Activated CD8-positive, alpha-beta memory T cell treated with anti-CD3 and anti-CD28 coated beads for 24 hours (primary cell): ENCODE results near the gene SLC25A47.
A peak's percentile ranks its signal among the peaks of the same experiment; 100 is the strongest.
"Not testable (repeated sequence)": the region's sequence is repeated elsewhere in the genome, so short reads cannot be mapped to it uniquely, and the experiment has no call there.

ENCODE experiments used
- DNase-seq: peaks from one replicate; pipeline ENCODE4 v3.0.0-alpha.2; 2020

SLC25A47 gene

DNA sequence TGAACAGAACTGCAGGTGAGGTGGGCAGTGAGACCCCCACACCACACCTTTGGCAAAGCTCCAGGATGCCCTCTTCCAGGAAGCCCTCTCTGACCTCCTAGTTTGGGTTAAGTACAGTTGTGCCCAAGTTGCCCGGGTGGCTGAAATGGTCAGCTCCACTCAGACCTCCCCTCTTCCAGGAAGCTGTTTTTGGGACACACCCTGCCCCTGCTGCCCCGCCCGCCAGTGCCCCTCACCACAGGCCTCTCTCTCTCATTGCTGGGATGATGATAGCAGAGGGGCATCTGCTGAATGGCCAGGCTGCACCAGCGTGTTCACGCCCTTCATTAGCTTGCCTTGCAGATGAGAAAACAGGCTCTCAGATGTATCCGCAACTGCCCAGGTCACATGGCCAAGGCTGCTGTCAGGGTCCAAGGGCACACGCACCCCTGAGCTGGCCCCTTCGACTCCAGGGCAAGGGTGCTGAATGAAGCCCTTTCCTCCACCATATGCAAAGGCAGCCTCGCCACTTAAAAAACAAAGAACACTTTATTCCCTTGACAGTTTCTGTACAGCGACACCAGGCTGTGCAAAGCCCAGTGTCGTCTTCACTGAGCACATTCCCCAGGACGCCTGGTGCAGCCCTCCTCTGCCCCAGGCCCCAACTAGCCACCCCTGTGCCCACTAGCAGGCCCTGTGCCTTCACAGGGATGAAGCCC lies 32.4 kb upstream of the SLC25A47 start:
- no peak for DNase-seq

DNA sequence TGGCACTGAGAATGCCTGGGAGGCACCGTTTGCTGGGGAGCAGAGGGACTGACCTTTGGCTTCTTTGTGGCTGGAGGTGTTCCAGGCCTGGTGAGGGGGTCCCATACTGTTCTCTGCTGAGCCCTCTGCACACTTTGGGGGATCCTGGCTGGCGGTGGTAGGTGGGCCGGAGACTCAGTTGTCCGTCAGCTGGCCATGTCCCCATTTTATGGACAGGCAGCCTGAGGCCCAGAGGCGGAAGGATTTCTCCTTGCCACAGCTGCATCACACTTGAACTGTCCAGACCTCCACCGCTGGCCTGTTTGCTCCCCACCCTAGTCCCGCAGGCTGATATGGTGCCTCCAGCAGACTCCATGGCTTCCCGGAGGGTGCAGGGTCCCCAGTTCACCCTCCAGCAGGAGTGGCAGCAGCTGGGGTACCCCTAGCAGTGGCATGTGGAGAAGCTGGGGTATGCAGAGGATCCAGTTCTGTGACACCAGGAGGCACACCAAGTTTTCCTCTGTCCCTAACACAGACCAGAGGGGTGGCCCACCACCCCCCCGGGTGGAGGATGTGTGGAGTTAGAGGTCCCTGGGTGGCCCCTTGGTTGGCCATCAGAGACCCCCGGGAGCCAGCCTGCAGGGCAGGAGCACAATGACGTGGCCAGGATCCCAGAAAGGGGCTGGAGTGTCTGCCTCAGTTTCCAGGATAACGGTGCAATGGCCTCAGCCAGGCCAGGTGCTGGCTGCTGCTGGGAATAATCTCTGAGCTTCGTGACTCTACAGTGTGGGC lies 31.6 kb upstream of the SLC25A47 start:
- DNase-seq, result no peak

DNA sequence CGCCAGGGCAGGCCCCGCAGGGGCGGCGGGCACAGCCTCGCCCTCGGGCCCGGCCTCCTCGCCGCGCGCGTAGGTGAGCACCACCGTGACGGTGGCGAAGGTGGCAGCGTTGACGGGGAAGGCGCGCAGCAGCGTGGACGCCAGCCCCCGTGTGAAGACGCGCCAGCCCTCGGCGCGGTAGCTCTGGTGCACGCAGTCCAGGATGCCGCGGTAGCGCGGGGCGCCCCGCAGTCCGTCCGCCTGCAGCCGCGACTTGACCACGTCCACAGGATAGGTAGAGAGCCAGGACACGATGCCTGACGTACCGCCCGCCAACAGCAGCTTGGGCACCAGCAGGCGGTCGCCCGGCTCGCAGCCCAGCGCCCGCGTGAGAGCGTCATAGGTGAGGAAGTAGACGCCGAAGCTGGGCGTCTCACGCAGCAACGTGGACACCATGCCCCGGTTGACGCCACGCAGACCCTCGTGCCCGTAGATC lies 30.8 kb upstream of the SLC25A47 start:
- DNase-seq, result no peak

DNA sequence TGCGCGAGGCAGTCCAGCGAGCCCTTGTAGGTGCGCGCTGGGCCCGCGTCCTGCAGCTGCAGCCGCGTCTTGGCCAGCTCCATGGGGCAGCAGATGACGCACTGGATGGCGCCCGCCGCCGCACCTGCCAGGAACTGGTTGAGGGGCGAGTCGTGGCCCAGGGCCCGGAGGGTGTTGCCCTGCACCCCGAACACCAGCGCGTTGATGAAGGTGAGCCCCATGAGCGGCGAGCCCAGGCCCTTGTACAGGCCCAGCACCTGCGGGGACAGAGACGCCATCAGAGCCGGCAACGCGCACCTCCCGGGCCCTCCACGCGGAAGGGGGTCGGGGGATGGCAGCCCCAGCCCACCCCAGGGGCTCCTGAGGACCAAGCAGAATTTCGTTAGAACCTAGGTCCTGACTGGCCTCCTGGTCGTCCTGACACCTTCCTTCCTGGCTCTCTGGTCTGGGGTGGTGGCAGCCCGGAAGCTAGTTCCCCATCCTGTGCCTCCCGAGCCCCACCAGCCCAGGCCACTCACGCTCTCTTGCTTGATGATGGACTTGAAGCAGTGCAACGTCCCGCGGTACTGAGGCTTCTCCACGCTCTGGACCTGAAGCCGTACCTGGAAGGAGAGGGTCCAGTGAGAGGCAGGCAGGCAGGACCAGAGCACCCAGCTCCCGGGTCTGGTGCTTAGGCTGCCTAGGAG lies 30.2 kb upstream of the SLC25A47 start:
- no peak for DNase-seq

DNA sequence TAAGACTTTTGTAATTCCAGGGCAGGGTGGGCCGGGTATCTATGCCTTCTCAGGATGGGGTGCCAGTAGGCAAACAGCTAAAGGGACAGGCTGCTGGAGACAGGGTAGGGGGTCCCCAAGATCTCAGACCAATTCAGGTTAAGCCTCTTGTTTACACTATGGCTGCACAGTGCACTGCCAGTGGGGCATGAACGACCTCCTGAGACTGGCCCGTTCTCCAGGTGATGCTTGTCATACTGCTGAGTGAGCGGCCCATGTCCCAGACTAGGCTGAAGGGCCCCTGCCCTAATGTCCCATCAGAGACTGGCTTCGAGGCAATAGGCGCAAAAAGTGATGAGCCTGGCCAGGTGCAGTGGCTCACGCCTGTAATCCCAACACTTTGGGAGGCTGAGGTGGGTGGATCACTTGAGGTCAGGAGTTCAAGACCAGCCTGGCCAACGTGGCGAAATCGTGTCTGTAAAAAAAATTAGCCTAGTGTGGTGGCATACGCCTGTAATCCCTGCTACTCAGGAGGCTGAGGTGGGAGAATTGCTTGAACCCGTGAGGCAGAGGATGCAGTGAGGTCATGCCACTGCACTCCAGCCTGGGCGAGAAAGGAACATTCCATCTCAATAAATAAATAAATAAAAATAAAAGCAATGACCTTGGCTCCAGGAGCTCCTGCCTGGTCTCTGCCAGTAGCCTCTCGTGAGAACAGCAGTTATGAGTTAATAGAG lies 29.5 kb upstream of the SLC25A47 start:
- DNase-seq, result no peak

DNA sequence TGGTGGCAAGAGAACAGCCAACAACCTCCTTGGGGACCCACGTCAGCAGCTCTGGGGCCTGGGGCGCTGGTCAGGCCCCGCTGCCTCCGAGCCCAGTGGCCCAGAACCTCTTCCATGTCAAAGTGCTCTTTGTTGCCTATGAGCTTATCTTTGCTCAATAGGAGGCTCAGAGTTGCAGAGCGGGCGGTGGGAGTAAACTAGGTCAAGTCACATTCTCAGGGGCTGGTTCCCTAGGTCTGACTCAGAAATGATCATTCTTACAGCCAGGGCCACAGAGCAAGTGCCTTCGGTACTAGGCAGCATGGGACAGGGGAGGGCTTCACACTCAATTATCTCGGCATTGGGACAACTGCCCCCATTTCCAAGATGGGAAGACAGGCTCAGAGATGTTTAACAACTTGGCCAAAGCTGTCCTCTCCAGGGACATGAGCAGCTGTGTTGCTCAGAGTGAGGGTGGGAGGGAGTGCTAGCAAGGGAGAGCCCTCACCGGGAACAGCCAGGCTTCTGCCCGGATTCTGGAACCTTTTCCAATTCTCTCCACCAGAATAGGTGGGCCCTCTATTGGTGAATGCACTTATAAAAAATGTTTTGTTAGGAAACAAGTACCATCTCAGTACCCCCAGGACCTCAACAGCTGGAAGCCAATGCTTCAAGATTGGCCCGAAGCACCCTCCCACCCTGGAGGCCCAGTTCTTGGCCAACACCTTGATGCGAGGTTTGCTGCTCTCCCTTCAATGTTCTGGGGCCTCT lies 28.8 kb upstream of the SLC25A47 start:
- DNase-seq, result no peak

DNA sequence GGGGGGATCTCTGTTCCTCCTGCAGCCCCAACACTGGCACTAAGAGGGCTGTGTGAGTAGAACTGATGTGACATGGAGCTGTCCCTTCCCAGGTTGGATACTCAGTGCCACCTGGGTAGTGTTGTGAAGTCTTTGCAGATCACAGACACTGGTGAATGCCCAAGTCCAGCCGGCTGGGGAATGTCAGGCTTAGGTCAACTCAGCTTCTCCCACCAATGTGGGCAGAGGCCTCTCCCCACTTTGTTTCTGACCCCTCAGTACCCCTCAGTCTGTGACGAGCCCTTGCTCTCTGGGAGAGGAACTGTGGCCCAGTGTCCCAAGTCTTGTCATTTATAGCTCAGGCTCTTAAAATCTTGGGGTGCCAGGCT lies 28.2 kb upstream of the SLC25A47 start:
- DNase-seq, result no peak

DNA sequence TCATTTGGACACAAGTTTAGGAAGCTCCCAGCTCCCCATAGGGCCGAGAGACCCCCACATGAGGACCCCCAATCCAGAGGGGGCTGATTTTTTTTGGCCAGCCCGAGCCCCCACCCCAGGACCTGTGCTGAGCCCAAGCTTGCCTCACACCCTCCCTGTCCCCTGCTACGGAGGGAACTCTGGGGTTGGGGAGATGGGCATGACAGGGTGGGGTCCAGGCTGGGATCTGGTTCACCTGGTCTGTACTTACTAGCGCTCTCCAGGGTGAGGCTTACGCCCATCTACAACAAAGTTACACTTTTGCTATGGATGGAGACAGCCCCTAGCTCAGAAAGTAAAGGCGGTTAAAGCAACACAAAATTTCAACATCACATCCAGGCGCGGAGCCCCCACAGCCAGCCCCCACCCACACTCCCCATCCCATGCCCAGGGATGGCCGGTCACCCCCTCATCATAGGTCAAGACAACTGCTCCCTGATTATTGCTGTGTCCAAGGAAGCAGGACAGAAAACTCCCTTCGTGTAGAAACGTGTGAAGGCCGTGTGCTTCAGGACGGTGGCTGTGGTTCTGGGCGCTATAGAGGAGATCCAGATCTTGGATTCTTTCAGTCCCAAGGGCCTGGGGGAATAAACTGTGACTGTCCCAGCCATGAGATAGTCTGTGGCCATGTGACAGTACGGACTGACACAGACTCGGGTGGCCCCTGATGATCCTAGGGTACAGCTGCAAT lies 27.6 kb upstream of the SLC25A47 start:
- no peak for DNase-seq

DNA sequence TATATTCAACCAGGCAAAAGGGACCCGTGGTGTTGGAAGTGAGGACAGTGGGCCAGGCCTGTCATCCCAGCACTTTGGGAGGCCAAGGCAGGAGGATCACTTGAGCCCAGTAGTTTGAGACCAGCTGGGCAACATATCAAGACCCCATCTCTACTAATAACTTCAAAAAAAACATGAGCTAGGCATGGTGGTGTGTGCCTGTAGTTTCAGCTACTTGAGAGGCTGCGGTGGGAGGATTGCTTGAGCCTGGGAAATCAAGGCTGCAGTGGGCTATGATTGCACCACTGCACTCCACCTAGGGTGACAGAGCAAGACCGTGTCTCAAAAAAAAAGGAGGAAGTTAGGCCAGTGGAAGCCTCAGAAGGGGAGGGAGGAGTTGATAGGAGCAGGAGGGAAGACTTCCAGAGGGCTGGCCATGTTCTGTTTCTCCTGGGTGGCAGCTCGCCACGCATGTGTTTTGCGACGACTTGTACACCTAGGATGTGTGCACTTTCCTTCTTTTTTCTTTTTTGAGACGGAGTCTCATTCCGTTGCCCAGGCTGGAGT lies 27.0 kb upstream of the SLC25A47 start:
- no peak for DNase-seq

DNA sequence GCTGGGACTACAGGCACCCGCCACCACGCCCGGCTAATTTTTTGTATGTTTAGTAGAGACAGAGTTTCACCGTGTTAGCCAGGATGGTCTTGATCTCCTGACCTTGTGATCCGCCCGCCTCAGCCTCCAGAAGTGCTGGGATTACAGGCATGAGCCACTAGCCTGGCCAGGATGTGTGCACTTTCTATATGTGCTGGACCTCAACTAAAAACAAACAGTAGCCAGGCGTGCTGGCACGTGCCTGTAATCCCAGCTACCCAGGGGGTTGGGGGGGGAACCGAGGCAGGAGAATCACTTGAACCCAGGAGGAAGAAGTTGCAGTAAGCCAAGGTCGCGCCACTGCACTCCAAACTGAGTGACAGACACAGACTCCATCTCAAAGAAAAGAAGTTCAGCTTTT lies 26.4 kb upstream of the SLC25A47 start:
- not testable (repeated sequence) for DNase-seq

DNA sequence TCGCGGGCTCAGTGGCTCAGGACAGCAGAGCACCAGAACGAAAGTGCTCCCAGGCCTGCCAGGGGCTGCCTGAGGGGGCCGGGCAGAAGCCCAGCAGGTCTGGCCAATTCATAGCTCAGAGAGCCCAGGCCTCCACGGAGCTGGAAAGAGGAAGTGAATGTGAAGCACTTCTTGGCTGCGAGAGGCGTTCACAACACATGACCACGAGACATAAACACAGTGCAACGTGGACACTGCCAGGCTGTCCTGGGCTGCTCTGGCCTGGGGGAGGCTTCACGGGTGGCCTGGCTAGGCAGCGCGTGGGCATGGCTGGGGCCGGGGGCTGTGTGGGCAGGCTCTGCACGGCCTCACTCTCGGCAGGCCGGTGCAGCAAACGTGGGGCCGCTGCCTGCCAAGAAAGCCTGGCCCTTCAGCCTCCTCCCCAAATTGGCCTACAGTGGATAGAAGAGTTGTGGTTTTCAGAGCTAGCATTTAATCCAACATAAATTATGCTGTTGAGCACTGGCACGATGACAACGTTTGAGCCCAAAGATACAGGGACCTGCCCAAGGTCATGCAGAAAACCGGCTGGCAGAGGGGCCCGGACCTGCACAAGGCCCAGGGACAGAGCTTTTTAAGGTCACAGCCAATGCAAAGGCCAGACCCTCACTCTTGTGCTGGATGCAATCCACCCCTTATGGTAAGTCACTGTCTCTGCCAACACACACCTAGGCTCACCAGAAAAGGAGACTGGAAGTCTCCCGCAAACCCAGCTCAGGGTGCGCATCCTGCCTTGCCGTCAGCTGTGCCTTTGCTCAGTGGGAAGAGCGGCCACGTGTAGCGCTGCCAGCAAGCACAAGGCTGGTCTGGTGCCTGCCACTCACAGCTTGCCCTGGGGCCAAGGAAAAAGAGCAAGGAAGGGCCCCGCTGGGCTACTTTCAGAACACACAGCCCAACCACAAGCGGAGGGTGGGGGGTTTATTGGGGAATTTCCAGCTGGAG lies 25.5 kb upstream of the SLC25A47 start:
- DNase-seq, result no peak

DNA sequence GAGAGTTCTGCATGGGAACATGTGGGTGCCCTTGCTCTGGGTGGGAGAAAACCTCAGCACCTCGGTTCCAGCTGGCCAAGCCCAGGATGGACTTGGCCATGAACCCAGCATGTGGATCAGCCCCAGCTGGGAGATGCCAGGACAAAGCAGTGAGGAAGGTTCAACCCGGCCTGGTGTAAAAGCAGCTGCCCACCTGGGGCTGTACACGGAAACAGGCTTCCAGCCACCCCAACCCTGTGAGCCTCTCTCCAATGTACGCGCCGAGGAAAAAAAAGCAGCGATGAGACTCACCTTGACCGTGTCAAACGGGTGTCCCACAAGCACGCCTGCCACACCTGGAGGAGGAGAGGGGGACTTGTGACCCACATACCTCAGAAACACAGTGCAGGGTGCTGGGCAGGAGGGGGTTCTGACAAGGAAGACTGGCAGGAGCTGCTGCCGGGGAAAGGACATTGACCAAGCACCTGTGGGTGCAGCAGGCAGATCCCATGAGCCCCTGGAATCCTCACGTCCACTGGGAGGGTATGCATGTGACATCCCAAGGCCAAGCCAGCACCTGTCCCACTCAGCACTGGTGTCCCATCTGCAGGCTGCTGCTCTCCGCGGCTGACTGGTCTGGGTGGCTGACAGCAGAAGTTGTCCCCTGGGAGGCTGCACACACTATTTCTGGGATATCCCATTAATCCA lies 24.4 kb upstream of the SLC25A47 start:
- DNase-seq, result no peak

DNA sequence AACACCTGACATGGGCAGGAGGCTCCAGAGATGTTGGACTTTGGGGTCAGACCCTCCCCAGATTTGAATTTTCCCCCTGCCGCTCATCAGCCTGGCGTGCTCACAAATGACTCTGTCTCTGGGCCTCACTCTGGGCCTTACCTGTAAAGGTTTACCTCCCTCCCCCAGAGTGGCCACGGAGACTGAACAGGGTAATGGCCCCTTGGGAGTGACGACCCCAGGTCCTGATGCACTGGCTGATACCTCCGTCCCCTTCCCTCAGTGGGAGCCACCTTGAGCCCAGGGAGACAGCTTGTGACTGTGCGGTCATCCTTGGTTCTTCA lies 23.9 kb upstream of the SLC25A47 start:
- no peak for DNase-seq

DNA sequence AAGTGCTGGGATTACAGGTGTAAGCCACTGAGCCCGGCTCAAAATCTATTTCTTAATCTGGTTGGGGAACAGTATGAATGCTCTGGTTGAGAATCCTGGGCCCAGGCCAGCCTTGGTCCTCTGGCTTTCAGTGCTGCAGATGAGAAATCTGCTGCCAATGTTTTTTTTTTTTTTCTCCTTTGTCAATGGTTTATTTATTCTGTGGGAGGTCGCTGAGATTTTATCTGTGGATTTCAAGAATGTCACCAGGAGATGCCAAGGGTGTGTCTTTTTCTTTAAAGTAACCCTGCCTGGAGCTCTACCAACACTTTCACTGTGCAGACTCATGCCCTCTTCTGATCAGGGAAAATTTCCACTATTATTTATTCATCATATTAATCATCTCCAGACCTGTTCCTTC lies 20.5 kb upstream of the SLC25A47 start:
- DNase-seq, result no peak

DNA sequence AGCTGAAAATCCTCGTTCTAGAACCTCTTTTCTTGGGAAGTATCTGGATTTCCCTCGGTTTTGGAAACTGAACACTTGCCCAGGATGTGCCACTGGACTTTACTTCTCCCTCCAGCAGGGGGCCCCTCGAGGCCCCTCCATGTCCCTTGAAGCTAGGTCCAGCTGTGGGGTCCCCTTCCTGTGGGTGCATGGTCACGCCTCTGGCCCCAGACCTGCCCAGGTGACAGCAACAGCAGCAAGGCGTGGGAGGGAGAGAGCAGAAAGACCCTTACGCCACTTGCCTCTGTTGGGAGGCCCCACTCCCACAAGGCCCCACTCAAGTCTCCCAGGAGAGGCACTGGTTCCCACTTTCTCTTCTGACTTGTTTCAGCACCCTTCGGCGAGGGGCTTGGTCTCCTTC lies 20.0 kb upstream of the SLC25A47 start:
- no peak for DNase-seq

DNA sequence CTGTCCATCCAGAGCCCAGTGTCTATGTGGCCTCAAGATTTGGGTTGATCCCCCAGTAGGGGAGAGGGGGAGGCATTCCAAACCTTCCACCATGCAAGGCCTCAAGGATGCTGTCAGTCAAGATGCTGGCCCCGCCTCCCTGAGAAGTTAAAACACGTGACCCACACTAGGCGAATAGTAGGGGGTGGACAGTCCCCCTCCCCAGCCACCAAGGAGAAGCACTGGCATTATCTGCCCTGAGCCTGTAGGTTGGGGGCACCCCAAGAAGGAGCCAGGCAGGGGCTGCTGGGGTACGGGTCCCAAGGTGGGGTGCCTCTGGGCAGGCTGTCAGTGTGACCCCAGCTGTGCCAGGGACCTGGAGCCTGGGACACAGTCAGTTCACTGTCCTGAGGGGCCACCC lies 19.2 kb upstream of the SLC25A47 start:
- no peak for DNase-seq

DNA sequence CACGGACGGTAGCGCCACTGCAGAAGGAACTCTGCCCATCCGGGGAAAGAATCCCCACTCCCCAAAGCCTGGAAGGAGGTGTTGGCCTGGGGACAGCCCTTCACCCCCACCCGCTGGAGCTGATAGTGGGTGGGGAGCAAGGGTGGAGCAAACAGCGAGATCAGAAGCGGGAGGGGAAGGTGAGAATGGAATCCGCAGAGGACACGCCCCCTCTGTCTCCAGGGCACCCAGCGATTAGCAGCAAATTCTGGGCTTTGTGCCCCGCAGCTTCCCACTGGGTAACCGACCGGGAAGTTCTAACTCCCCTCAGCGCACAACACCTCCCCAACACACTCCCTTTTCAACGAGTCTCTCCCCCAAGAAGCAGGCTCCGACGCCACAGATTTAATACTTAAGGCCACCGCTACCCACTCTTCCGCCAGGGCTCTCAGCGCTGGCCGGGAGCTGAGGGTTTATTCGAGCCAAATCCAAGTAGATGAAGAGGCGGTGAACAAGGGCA lies 18.3 kb upstream of the SLC25A47 start:
- DNase-seq, result peak; percentile 63

DNA sequence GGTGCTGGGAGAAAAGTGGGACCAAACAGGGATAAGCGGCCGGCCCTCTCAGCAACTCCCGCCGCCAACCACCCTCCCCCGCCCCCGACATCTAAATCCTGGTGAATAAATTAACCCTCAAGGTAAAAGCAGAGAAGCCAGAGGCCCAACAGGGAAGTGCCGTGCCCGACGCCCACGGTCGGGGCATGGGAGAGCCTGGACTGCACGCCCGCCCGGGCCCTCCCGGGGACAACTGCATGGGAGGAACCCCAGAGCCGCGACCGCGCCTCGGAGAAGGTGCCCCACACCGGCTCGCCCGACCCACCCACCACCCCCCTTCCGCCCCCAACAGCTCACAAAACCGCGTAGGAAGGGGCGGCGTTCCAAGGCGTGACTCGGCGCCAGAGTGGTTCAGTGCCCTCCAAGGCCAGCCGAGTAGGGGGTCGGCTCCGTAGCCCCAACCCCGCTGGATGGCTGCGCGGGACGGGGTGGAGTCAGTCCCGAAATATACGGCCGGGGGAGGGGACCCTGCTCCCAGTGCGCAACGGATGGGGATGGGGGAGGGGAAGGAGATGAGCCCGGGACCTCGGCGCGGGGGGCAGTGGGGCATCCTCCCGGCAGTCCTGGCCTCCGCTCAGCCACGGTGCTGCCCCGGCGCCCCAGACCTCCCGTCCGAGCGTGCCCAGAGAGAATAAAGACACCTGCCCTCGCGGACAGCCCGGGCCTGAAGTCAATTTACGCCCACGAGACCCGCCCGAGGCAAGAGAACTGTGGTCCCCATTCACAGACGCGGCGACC lies 17.6 kb upstream of the SLC25A47 start:
- peak; percentile 81 for DNase-seq
